Stimulated activated CD8-positive, alpha-beta memory T cell treated with anti-CD3 and anti-CD28 coated beads, Interleukin-4, amount 100 ng/mL, for 4 hours (primary cell): Measurements from ENCODE around the gene NKX6-1.

Source experiments
- DNase-seq, 2 donors: peaks; one replicate each; pipeline ENCODE4 v3.0.0-alpha.2; 2020; ENCODE audit warnings: low read depth in 2 of 2, low spot score in 1 of 2

NKX6-1 gene

GRCh38 chr4:84479663-84480062, 19.4 kb downstream of the NKX6-1 start:
- DNase-seq, result no peak

- DNase-seq, result no peak
Measured at GRCh38 chr4:84477738-84478137, 21.4 kb downstream of the NKX6-1 start.

GRCh38 chr4:84474107-84474506, 25.0 kb downstream of the NKX6-1 start:
- DNase-seq, result no peak

DNA sequence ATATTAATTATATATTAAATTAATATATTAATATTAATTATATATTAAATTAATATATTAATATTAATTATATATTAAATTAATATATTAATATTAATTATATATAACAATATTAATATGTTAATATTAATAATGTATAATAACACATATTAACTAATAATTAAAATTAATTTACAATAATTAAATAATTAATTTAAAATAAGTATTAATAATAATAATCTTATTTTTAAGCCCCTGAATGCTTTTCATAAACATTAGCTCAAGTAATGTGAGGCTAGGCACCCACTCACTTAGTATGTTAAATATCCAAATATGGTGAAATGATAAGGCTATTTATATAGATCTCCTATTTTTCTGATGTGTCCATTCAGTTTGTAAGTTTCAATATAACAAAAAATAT, 26.9 kb downstream of the NKX6-1 start:
- DNase-seq, result no peak

DNA sequence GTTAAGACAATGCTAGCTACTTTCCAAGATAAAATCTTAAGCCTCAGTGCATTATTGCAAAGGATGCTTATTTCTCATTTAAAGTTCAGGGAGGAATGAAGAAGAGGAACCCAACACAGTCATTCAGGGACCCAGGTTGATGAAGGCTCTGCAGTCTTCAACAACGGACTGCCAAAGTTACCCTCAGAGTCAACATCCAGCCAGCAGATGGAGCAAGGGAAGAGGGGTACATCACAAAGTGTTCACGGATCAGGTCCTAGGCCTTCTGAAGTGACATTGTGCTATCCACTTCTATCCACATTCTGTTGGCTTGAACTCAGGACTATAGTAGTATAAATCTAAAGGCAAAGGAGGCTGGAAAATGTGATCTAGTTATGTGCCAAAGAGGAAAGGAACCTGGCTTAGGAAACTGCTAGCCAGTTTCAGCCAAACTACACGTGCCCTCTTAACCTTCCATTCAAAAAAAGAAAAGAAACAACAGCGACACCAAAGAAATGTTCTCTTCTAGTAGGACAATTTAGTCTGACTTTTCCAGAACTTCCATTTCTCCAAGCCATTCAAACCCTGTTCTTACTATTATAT, 28.8 kb downstream of the NKX6-1 start:
- no peak for DNase-seq

DNA sequence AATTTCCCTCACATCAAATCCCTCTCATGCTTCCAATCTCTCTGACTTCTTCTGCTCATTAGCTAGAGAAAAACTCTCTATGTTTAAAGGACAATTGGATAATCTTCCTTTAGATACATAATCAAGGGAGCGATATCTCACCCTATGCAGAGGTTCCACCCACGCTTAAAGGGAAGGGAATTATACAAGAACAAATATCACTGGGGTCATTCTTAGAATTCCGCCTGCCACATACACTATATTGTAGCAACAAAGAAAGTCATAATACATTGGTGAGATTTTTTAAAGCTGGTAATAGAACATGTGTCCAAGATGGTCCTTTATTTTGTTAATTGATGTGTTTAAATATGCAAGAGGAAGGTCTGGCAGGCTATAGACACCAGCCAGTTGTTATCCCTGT, 31.5 kb downstream of the NKX6-1 start:
- DNase-seq, result no peak

DNA sequence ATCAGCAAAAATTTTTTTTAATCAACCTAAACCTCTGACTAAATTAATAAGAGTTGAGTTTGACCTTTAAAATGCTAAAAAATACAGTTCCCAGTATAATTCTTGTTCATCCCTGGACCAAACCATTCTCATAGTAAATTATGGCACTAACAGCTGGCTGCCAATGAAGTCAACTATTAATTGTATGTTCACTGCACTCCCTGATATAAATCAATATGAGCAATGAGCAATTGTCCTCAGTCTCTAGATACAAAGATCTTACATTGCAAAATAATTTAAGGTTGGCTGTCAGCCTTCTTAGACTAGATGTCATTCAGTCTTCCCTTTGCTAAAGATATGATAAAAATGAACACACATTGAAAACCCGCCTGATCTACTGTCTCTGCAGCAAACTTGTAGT, 39.3 kb downstream of the NKX6-1 start:
- DNase-seq, result no peak

GRCh38 chr4:84456157-84456556, 42.9 kb downstream of the NKX6-1 start:
- DNase-seq, result no peak

DNA sequence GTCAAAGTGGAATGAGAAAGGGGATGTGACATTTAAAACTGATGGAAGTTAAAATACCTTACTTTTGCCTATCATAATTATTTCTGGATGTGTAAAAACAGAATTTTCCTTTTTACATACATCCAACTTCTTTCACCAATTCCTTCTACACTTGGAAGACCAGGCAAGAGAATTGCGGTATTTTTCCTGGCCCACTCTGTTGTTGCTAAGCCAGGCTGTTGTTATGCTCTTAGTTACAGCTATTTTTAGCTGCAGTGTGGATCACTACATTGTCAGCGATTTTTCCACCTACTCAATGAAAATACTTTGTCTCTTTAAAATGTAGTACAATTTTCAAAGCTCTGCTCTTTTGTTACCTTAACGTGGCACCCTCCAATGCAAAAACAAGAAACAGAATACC, 43.4 kb downstream of the NKX6-1 start:
- no peak for DNase-seq

DNA sequence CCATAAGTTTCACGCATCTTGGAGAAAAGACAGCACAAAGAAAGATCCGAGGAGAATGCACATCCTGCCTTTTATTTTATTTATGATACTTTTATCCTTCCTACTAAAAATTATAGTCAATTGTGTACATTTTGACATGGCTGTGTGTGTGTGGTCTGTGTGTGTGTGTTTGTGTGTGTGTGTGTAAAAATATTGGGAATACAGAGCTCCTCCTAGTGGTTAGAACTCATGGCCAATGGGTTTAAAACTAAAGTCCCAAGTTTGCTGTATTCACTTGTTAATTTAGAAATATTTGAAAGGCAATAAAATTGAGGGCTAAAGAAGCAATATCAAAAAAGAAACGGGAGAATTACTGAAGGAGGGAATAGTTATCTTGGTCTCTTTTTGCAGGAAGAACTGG, 47.5 kb downstream of the NKX6-1 start:
- DNase-seq, result no peak

- DNase-seq, result no peak
Measured at GRCh38 chr4:84443523-84443922, 55.6 kb downstream of the NKX6-1 start.

DNA sequence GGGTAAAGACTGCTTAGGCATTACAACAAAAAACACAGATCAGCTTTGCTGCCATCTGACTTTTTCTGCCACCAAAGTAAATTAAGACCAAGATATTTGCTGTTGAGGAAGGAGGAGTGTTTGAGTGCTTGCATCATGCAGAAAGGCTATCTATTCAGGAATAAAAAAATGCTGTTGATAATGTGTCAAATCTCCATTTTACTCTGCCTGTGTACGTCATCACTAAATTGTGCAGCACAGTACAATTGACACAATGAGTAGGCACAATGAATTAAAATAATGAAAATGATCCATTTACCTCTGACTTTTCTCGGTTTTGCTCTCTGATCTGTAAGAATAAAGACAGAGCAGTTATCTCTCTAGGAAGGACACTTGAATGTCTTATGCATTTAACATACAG, 56.3 kb downstream of the NKX6-1 start:
- DNase-seq, result no peak
